HEK293 (cell line): ENCODE results near the gene PDLIM4.

Experiments used
- CTCF ChIP-seq: fragments of 450-650 bp; formaldehyde crosslinking; IDR thresholded peaks from 2 replicates; pipeline ENCODE4 v1.5.1; 2016; ENCODE audit warnings: missing biosample characterization, missing genetic modification characterization
- GLI2 ChIP-seq: fragments of 450-650 bp; formaldehyde crosslinking; IDR thresholded peaks from 2 replicates; pipeline ENCODE4; 2017; ENCODE audit warnings: missing biosample characterization, missing genetic modification characterization, low read depth, borderline replicate concordance
- KLF1 ChIP-seq: fragments of 450-650 bp; formaldehyde crosslinking; IDR thresholded peaks from 2 replicates; pipeline ENCODE4 v1.5.1; 2016; ENCODE audit warnings: missing biosample characterization, missing genetic modification characterization
- KLF10 ChIP-seq: fragments of 450-650 bp; IDR thresholded peaks from 2 replicates; pipeline ENCODE4 v1.5.1; 2018; ENCODE audit warnings: missing biosample characterization, mild to moderate bottlenecking, missing genetic modification characterization
- KLF17 ChIP-seq: fragments of 450-650 bp; formaldehyde crosslinking; IDR thresholded peaks from 2 replicates; pipeline ENCODE4 v1.5.1; 2016; ENCODE audit warnings: missing biosample characterization, missing genetic modification characterization
- SETDB1 ChIP-seq: IDR thresholded peaks from one replicate; pipeline ENCODE4 v1.6.1; 2017; ENCODE audit warnings: mild to moderate bottlenecking, low read length, moderate library complexity, mixed read lengths; ENCODE audit not compliant: insufficient read length
- TCF7L2 ChIP-seq: IDR thresholded peaks from 2 replicates; pipeline ENCODE4 v1.6.1; 2011; ENCODE audit warnings: low read depth, mild to moderate bottlenecking, inconsistent platforms, low read length, moderate library complexity, borderline replicate concordance
- TSHZ1 ChIP-seq: fragments of 450-650 bp; formaldehyde crosslinking; IDR thresholded peaks from 2 replicates; pipeline ENCODE4 v1.5.1; 2016; ENCODE audit warnings: missing biosample characterization, missing genetic modification characterization, borderline replicate concordance
- WT1 ChIP-seq: fragments of 450-650 bp; formaldehyde crosslinking; IDR thresholded peaks from 2 replicates; pipeline ENCODE4 v1.5.1; 2016; ENCODE audit warnings: missing biosample characterization, missing genetic modification characterization
- YY1 ChIP-seq: fragments of 450-650 bp; formaldehyde crosslinking; IDR thresholded peaks from 2 replicates; pipeline ENCODE4 v1.5.1; 2018; ENCODE audit warnings: missing biosample characterization, missing genetic modification characterization
- ZBTB21 ChIP-seq: fragments of 450-650 bp; formaldehyde crosslinking; IDR thresholded peaks from 2 replicates; pipeline ENCODE4 v1.5.1; 2017; ENCODE audit warnings: missing biosample characterization, missing genetic modification characterization
- ZBTB49 ChIP-seq: fragments of 450-650 bp; formaldehyde crosslinking; IDR thresholded peaks from 2 replicates; pipeline ENCODE4 v1.5.1; 2016; ENCODE audit warnings: missing biosample characterization, missing genetic modification characterization, low read depth
- ZBTB8A ChIP-seq: fragments of 450-650 bp; formaldehyde crosslinking; IDR thresholded peaks from 2 replicates; pipeline ENCODE4 v1.5.1; 2016; ENCODE audit warnings: missing biosample characterization, missing genetic modification characterization
- ZFP69B ChIP-seq: fragments of 450-650 bp; formaldehyde crosslinking; IDR thresholded peaks from 2 replicates; pipeline ENCODE4 v1.5.1; 2016; ENCODE audit warnings: missing biosample characterization, missing genetic modification characterization
- ZNF155 ChIP-seq: fragments of 450-650 bp; formaldehyde crosslinking; IDR thresholded peaks from 2 replicates; pipeline ENCODE4 v1.5.1; 2016; ENCODE audit warnings: missing biosample characterization, missing genetic modification characterization
- ZNF174 ChIP-seq: fragments of 450-650 bp; formaldehyde crosslinking; IDR thresholded peaks from 2 replicates; pipeline ENCODE4 v1.5.0; 2017; ENCODE audit warnings: missing biosample characterization, mild to moderate bottlenecking, missing genetic modification characterization
- ZNF341 ChIP-seq: fragments of 450-650 bp; formaldehyde crosslinking; IDR thresholded peaks from 2 replicates; pipeline ENCODE4; 2016; ENCODE audit warnings: low read depth, missing biosample characterization, missing genetic modification characterization
- ZNF37A ChIP-seq: fragments of 450-650 bp; IDR thresholded peaks from 2 replicates; pipeline ENCODE4 v1.5.1; 2018; ENCODE audit warnings: missing biosample characterization, missing genetic modification characterization
- ZNF433 ChIP-seq: fragments of 450-650 bp; formaldehyde crosslinking; IDR thresholded peaks from 2 replicates; pipeline ENCODE4 v1.5.1; 2016; ENCODE audit warnings: missing biosample characterization, missing genetic modification characterization, low read depth
- ZNF549 ChIP-seq: fragments of 450-650 bp; IDR thresholded peaks from 2 replicates; pipeline ENCODE4 v1.5.1; 2018; ENCODE audit warnings: missing biosample characterization, missing genetic modification characterization, mild to moderate bottlenecking, inconsistent platforms, moderate library complexity
- ZNF560 ChIP-seq: fragments of 450-650 bp; formaldehyde crosslinking; IDR thresholded peaks from 2 replicates; pipeline ENCODE4 v1.5.1; 2017; ENCODE audit warnings: missing biosample characterization, missing genetic modification characterization, borderline replicate concordance
- ZNF610 ChIP-seq: fragments of 450-650 bp; formaldehyde crosslinking; IDR thresholded peaks from 2 replicates; pipeline ENCODE4 v1.5.1; 2016; ENCODE audit warnings: missing biosample characterization, missing genetic modification characterization, borderline replicate concordance
- ZNF645 ChIP-seq: fragments of 450-650 bp; formaldehyde crosslinking; IDR thresholded peaks from 2 replicates; pipeline ENCODE4; 2016; ENCODE audit warnings: missing biosample characterization, missing genetic modification characterization
- ZNF654 ChIP-seq: fragments of 450-650 bp; formaldehyde crosslinking; IDR thresholded peaks from 2 replicates; pipeline ENCODE4 v1.5.1; 2016; ENCODE audit warnings: low read depth, missing biosample characterization, missing genetic modification characterization
- ZNF692 ChIP-seq: fragments of 450-650 bp; formaldehyde crosslinking; IDR thresholded peaks from 2 replicates; pipeline ENCODE4 v1.5.1; 2016; ENCODE audit warnings: missing biosample characterization, missing genetic modification characterization
- ZNF747 ChIP-seq: fragments of 450-650 bp; formaldehyde crosslinking; IDR thresholded peaks from 2 replicates; pipeline ENCODE4 v1.5.1; 2016; ENCODE audit warnings: missing biosample characterization, missing genetic modification characterization
- ZNF791 ChIP-seq: fragments of 450-650 bp; formaldehyde crosslinking; IDR thresholded peaks from 2 replicates; pipeline ENCODE4 v1.5.1; 2016; ENCODE audit warnings: missing biosample characterization, missing genetic modification characterization
- ZNF837 ChIP-seq: fragments of 450-650 bp; formaldehyde crosslinking; IDR thresholded peaks from 2 replicates; pipeline ENCODE4 v1.5.1; 2016; ENCODE audit warnings: missing biosample characterization, missing genetic modification characterization
- ZXDB ChIP-seq: fragments of 450-650 bp; formaldehyde crosslinking; IDR thresholded peaks from 2 replicates; pipeline ENCODE4 v1.5.1; 2016; ENCODE audit warnings: missing biosample characterization, missing genetic modification characterization

PDLIM4 gene

GRCh38 chr5:132293992-132294727, 36.7 kb downstream of the PDLIM4 start, which contains the start of gene SLC22A4 (continued):
- TF ChIP-seq KLF17 (tag by site-specific recombination) (no peak; the same call in 1 of the 2 replicates), TSHZ1 (tag by site-specific recombination) (no peak), SETDB1 (no peak), KLF10 (tag by site-specific recombination) (peak; percentile 83), GLI2 (tag by site-specific recombination) (no peak), ZNF37A (tag by site-specific recombination) (no peak), ZNF549 (tag by site-specific recombination) (no peak), ZNF692 (tag by site-specific recombination) (peak; percentile 94; the same call in 1 of the 2 replicates), ZNF654 (tag by site-specific recombination) (no peak), KLF1 (tag by site-specific recombination) (peak; percentile 74; the same call in 1 of the 2 replicates), ZBTB49 (tag by site-specific recombination) (no peak), ZNF645 (no peak), ZNF433 (tag by site-specific recombination) (no peak), ZNF174 (tag by site-specific recombination) (no peak), ZFP69B (tag by site-specific recombination) (peak; percentile 66), WT1 (tag by site-specific recombination) (no peak), ZNF560 (tag by site-specific recombination) (no peak), CTCF (tag by site-specific recombination) (no peak; the same call in 1 of the 2 replicates), ZXDB (0 out of 2 replicates have a peak, but pooled peaks have one; percentile 2), YY1 (no peak), ZNF155 (tag by site-specific recombination) (no peak), ZBTB8A (tag by site-specific recombination) (peak; percentile 89), ZNF747 (no peak), ZNF341 (tag by site-specific recombination) (peak; percentile 6; the same call in 1 of the 2 replicates), TCF7L2 (no peak), ZNF837 (tag by site-specific recombination) (no peak), ZNF610 (tag by site-specific recombination) (peak; percentile 85; the same call in 1 of the 2 replicates), ZBTB21 (tag by site-specific recombination) (no peak; the same call in 1 of the 2 replicates), ZNF791 (tag by site-specific recombination) (no peak)
